ENCODE measurements around the gene TFIP11. TPM values are rescaled to one million over a fixed set of nuclear protein-coding genes. Genes with fewer than 3 reads are reported as not detected.

Gene TFIP11
- total RNA-seq, 1 donor from 2014 or later = 33.9 TPM

GRCh38 chr22:26479043-26479791, 33.1 kb downstream of the TFIP11 start:
- DNase-seq (ENCODE audit: low spot score) = no peak

GRCh38 chr22:26477341-26477731, 34.9 kb downstream of the TFIP11 start:
- no peak for DNase-seq (ENCODE audit: low spot score)

GRCh38 chr22:26476705-26477340, 35.5 kb downstream of the TFIP11 start:
- DNase-seq (ENCODE audit: low spot score) = no peak

GRCh38 chr22:26474682-26475081, 37.6 kb downstream of the TFIP11 start:
- no peak for DNase-seq (ENCODE audit: low spot score)

- peak; percentile 64 for DNase-seq (ENCODE audit: low spot score)
Observed at GRCh38 chr22:26471522-26471921, 40.8 kb downstream of the TFIP11 start.

- DNase-seq (ENCODE audit: low spot score) = no peak
Observed at GRCh38 chr22:26470807-26471206, 41.5 kb downstream of the TFIP11 start.

- no peak for DNase-seq (ENCODE audit: low spot score)
Observed at GRCh38 chr22:26466196-26466595, 46.1 kb downstream of the TFIP11 start.

GRCh38 chr22:26464312-26464711, 48.0 kb downstream of the TFIP11 start:
- no peak for DNase-seq (ENCODE audit: low spot score)

GRCh38 chr22:26463688-26464087, 48.6 kb downstream of the TFIP11 start:
- DNase-seq (ENCODE audit: low spot score) = no peak

- DNase-seq (ENCODE audit: low spot score) = no peak
Observed at GRCh38 chr22:26463101-26463661, 49.1 kb downstream of the TFIP11 start.

GRCh38 chr22:26462641-26463040, 49.6 kb downstream of the TFIP11 start:
- no peak for DNase-seq (ENCODE audit: low spot score)

- no peak for DNase-seq (ENCODE audit: low spot score)
Observed at GRCh38 chr22:26462051-26462450, 50.2 kb downstream of the TFIP11 start.

GRCh38 chr22:26461188-26461810, 51.0 kb downstream of the TFIP11 start:
- no peak for DNase-seq (ENCODE audit: low spot score)

GRCh38 chr22:26460202-26460601, 52.1 kb downstream of the TFIP11 start:
- no peak for DNase-seq (ENCODE audit: low spot score)

GRCh38 chr22:26457661-26458272, 54.5 kb downstream of the TFIP11 start:
- DNase-seq (ENCODE audit: low spot score) = no peak

GRCh38 chr22:26453812-26454500, 58.3 kb downstream of the TFIP11 start:
- no peak for DNase-seq (ENCODE audit: low spot score)

- DNase-seq (ENCODE audit: low spot score) = no peak
Observed at GRCh38 chr22:26453216-26453615, 59.1 kb downstream of the TFIP11 start.

- no peak for DNase-seq (ENCODE audit: low spot score)
Observed at GRCh38 chr22:26452236-26453016, 59.8 kb downstream of the TFIP11 start.

GRCh38 chr22:26450453-26451185, 61.7 kb downstream of the TFIP11 start:
- no peak for DNase-seq (ENCODE audit: low spot score)

- DNase-seq (ENCODE audit: low spot score) = no peak
Observed at GRCh38 chr22:26448941-26449340, 63.3 kb downstream of the TFIP11 start.

Data from ureter (tissue), 1 donor.